ENCODE data around the gene AFDN. TPM values are rescaled to one million over a fixed set of nuclear protein-coding genes. Genes with fewer than 3 reads are reported as not detected.

AFDN gene
- total RNA-seq, 1 donor from 2014 or later, result 102 TPM

- Histone ChIP-seq H3K27ac (no peak overlapping the region), H3K27me3 (no peaks in the 10 kb centered on the region), H3K36me3 (peaks cover 11 to 37% of the 10 kb centered on the region in 2 donors), H3K9me3 (no peaks in the 10 kb centered on the region), H3K4me1 (no peaks in the 10 kb centered on the region), H3K4me3 (no peak overlapping the region)
- no peak for DNase-seq (ENCODE audit: low spot score in 2 of 2)
- intact Hi-C loops (cut with DNase I), result no loop called here
- TF ChIP-seq CTCF (IDR thresholded peaks at IDR 0.05), result no peak
Observed at GRCh38 chr6:167927246-167927645, 100.5 kb downstream of the AFDN start.

GRCh38 chr6:167928111-167928510 is 101.4 kb downstream of the AFDN start:
- Histone ChIP-seq H3K4me3 (no peak overlapping the region), H3K27ac (no peak overlapping the region), H3K36me3 (peaks cover 11 to 37% of the 10 kb centered on the region in 2 donors), H3K4me1 (no peaks in the 10 kb centered on the region), H3K27me3 (no peaks in the 10 kb centered on the region), H3K9me3 (no peaks in the 10 kb centered on the region)
- intact Hi-C loops (cut with DNase I), result no loop called here
- DNase-seq (ENCODE audit: low spot score in 2 of 2), result no peak
- no peak for TF ChIP-seq CTCF (IDR thresholded peaks at IDR 0.05)

- Histone ChIP-seq H3K27me3 (no peaks in the 10 kb centered on the region), H3K4me1 (no peaks in the 10 kb centered on the region), H3K4me3 (no peak overlapping the region), H3K9me3 (no peaks in the 10 kb centered on the region), H3K27ac (no peak overlapping the region), H3K36me3 (peaks cover 11 to 25% of the 10 kb centered on the region in 2 donors)
- TF ChIP-seq CTCF (IDR thresholded peaks at IDR 0.05), result no peak
- DNase-seq (ENCODE audit: low spot score in 2 of 2), result no peak
- intact Hi-C loops (cut with DNase I), result no loop called here
Observed at GRCh38 chr6:167930295-167930694, 103.6 kb downstream of the AFDN start.

- intact Hi-C loops (cut with DNase I), result no loop called here
- H3K27ac ChIP-seq, result no peak overlapping the region
Observed at GRCh38 chr6:167932468-167933276, 106.0 kb downstream of the AFDN start.

GRCh38 chr6:167933290-167933689 is 106.6 kb downstream of the AFDN start:
- TF ChIP-seq CTCF (IDR thresholded peaks at IDR 0.05), result no peak
- intact Hi-C loops (cut with DNase I), result no loop called here
- no peak for DNase-seq (ENCODE audit: low spot score in 2 of 2)

More at GRCh38 chr6:167932468-167933276, 106.0 kb downstream of the AFDN start:
- no peak for DNase-seq (ENCODE audit: low spot score in 2 of 2)
- peaks cover 0 to 15% of the 10 kb centered on the region in 2 donors for H3K36me3 ChIP-seq
- no peak for TF ChIP-seq CTCF (IDR thresholded peaks at IDR 0.05)
- no peaks in the 10 kb centered on the region for H3K27me3 ChIP-seq
- no peaks in the 10 kb centered on the region for H3K4me1 ChIP-seq
- H3K9me3 ChIP-seq, result no peaks in the 10 kb centered on the region
- H3K4me3 ChIP-seq, result no peak overlapping the region

More at GRCh38 chr6:167933290-167933689, 106.6 kb downstream of the AFDN start:
- Histone ChIP-seq H3K27ac (no peak overlapping the region), H3K36me3 (peaks cover 0 to 9% of the 10 kb centered on the region in 2 donors), H3K4me3 (no peak overlapping the region), H3K27me3 (no peaks in the 10 kb centered on the region), H3K4me1 (no peaks in the 10 kb centered on the region), H3K9me3 (no peaks in the 10 kb centered on the region)

All from ascending aorta (tissue), 2 donors.